Midbrain (tissue), 1 donor: Measurements from ENCODE around the gene LPIN2.
"Not testable (repeated sequence)": the region's sequence is repeated elsewhere in the genome, so short reads cannot be mapped to it uniquely, and the experiment has no call there.

Experiments
- DNase-seq: peaks from one replicate; lab custom pipeline; 2025; lab: John Stamatoyannopoulos, UW

The LPIN2 gene

DNA sequence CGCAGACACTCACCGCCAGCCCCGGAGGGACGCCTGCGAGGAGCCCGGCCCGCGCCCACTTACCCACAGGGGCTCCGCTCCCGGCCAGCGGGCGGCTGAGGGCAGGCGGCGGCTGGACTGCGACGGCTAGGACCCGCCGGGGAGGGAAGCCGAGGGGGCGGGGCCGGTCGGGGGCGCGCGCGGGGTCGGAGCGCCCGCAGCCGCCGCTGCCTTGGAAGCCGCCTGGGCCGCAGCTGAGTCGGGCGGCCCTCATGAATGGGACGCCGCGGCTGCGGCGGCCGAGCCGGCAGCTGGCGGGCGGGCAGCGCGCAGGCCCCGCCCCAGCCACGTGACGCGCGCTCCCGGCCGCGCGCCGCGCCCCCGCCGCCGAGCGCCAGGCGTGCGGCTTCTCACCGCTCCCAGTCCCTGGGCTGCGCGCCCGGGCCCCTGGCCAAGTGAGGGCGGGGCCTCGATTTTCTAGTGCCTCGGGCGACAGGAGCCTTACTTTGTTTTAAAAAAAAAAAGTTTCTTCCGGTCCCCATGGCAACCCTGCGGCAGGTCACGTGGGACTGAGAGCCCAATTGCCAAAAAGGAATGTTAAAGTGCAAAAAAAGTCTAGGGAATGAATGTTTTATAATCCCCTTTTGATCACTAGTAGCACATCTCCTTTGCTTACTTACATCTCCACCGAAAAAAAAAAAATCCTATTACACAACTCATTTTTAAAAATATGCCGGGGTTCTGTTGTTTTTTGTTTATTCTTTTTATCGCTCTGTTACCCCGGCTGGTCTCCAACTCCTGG is at the start of gene LPIN2:
LPIN2 (minus strand) TSS at position 121 of the 781 bp plus-strand sequence. CDS start 52,304 bp downstream, outside the sequence.
- DNase-seq = peak; percentile 95

GRCh38 chr18:3061581-3062312 is 48.8 kb upstream of the LPIN2 start:
- DNase-seq = no peak

GRCh38 chr18:3060667-3061580 is 48.0 kb upstream of the LPIN2 start:
- no peak for DNase-seq

GRCh38 chr18:3059272-3059671 is 46.3 kb upstream of the LPIN2 start:
- peak; percentile 14 for DNase-seq

DNA sequence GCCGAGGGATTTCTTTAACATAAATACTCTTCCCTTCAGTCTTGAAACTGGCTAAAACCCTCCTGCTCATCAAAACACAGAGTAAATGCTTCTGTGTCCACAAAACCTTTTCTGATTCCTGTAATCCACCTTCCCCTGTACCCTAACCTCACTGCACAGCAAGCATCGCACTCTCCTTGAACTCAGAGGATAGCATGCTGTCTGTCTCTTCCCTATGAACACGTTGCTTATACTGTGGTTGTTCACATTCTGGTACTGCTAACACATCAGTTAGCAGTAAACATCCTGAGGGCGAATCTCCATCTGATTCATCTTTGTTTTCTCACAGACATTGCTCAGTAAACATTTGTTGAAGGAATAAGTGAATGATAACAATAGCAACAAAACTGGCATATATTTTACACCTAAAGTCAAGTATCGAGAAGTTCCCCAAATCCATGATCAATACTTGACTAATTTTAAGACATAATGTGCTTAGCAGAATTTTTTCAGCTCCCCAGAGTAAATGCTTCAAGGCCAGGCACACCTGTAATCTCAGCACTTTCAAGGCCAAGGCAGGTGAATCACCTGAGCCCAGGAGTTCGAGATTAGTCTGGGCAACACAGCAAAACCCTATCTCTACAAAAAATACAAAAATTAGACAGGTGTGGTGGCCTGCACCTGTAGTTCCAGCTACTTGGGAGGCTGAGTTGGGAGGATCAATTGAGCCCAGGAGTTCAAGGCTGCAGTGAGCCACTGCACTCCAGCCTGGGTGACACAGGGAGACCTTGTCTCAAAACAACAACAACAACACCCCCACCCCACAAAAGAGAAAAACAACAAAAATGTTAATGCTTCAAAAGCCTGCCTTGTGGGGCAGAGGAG is 45.6 kb upstream of the LPIN2 start:
- DNase-seq = no peak

DNA sequence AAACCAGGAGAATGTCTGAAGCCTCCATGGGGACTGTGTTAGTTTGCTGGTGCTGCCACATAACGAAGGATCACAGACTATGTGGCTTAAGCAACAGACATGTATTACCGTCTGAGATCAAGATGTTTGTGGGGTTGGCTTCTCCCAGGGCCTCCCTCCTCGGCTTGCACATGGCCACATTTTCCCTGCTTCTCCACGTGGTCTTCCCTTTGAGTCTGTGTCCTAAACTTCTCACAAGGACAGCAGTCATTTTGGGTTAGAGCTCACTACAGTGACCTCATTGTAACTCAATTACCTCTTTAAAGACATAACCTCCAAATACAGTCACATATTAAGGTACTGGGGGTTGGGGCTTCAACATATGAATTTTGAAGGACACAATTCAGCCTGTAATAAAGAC is 44.6 kb upstream of the LPIN2 start:
- DNase-seq = no peak

DNA sequence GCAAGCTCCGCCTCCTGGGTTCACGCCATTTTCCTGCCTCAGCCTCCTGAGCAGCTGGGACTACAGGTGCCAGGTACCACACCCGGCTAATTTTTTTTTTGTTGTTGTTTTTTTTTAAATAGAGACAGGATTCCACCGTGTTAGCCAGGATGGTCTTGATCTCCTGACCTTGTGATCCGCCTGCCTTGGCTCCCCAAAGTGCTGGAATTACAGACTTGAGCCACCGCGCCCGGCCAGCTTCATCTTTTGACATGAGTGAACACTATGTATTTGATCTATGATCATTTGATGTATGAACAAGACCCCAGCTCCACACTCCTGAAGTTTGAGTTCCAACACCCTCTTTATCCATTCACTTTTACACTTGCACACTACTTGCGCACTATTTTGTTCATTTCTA is 43.4 kb upstream of the LPIN2 start:
- DNase-seq = no peak

DNA sequence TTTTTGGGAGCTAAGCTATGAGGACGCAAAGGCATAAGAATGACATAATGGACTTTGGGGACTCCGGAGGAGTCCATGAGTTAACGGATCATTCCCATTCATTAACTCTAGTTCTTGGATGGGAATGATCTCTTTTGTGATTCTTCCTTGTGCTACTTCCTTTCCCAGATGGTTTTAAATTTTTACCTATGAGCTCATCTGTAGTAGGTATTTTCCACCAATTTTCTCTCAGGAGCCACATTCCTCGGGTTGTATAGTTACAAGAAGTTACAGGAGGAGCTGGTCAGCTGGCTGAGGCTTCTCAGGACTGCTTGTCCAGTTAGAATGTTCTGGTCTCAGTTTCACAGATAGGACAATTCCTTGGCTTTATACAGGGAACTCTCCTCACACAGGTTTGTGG is 42.9 kb upstream of the LPIN2 start:
- DNase-seq = no peak

GRCh38 chr18:3055186-3055728 is 42.3 kb upstream of the LPIN2 start:
- DNase-seq = no peak

DNA sequence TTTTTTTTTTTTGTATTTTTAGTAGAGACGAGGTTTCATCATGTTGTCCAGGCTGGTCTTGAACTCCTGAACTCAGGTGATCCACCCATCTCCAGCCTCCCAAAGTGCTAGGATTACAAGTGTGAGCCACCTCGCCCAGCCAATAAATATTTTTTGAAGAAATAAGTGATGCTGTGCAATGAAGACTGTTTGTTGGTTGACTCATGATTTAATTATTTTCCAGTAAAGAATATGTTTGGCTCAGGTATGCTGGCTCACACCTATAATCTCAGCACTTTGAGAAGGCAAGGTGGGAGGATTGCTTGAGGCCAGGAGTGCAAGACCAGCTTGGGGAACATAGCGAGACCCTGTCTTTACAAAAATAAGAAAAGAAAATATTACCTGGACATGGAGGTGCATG is 41.8 kb upstream of the LPIN2 start:
- DNase-seq = no peak

- no peak for DNase-seq
Measured at GRCh38 chr18:3054214-3054613, 41.3 kb upstream of the LPIN2 start.

GRCh38 chr18:3053081-3053480 is 40.1 kb upstream of the LPIN2 start:
- DNase-seq = no peak

GRCh38 chr18:3052411-3052758 is 39.4 kb upstream of the LPIN2 start:
- no peak for DNase-seq

GRCh38 chr18:3051718-3052410 is 38.9 kb upstream of the LPIN2 start:
- no peak for DNase-seq

GRCh38 chr18:3049897-3050454 is 37.0 kb upstream of the LPIN2 start:
- DNase-seq = not testable (repeated sequence)

- DNase-seq = no peak
Measured at GRCh38 chr18:3048820-3049349, 35.9 kb upstream of the LPIN2 start.

DNA sequence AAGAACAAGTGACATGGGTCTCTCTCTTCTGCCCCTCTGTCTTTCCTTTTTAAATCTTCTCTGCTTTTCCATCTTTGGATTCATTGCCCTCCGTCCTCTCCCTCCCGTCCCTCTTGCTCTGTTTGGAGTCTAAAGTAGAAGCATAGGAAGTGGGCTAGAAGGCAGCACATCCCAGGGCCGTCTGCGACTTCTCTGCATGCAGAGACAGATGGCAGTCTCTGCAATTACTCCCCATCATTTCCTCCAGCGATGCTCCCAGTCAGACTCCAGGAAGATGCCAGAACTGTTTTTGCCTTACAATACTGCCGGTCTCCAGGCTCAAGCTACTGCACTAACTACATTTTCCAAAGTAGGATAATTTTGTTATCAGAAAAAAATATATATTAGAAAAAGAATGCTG is 35.2 kb upstream of the LPIN2 start:
- DNase-seq = no peak

GRCh38 chr18:3046216-3046808 is 33.4 kb upstream of the LPIN2 start:
- DNase-seq = no peak

DNA sequence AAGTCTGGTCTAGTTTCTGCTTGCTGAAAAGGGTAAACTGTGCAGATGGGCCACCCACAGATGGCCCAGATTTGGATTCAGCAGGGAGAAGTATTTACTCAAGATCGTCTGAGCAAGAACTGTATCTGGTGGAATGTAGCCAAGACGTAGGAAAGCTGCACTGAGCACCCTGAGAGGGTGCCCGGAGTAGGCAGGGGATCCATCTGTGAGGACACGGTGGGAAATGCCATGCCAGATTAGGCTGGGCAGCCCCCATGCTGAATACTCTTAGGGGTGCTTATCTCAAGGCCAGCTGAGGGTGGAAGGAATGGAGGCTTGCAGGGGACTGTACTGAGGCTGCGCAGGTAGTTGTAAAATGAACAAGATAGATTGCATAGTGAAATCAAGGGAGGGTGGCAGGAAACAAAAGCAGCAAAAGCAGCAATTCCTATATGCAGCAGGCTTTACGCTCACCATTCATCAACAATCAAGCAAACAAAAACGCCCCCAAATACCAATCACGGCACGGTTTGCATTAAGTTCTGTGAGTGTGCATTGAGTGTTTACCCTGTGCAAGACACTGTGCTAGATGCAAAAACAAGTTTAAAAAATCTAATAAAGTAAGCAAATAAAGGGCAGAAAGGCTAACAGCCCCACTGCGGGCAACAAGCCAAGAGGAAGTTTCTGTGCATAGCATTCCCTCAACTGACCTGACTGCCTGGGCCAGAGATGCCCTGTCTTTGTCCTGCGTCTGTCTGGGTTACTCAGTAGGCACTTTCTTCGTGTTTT is 32.2 kb upstream of the LPIN2 start:
- DNase-seq = no peak
